ENCODE data around the gene PIAS1. TPM values are rescaled to one million over a fixed set of nuclear protein-coding genes. Genes with fewer than 3 reads are reported as not detected.

Gene PIAS1
- total and polyA plus RNA-seq, 3 donors from 2014 or later = 57.2 to 87.6 (median 60.5) TPM

DNA sequence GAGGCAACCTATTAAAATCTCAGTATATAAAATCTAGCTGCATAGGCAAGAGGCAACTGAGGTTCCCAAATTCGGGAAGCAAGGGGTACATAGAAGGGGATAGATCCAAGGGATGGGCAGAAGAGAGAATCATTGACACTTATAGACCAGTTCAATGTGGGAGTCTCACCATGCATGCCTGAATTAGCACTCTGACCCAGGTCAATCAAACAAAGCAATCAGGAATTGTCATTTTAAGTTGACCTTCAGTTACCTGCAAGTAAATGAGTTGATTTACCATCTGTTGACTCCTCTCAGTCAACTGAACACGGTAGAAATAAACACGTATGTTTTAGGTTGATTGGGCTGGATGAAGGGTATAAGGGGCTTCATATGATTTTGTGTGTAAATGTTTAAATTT lies 33.4 kb upstream of the PIAS1 start:
- no peak overlapping the region for H3K27ac ChIP-seq
- WGBS, 2 donors = 69 to 90% methylated on average over 3 of the region's 3 CpGs
- TF ChIP-seq POLR2A (IDR thresholded peaks at IDR 0.05) (no peak), CTCF (IDR thresholded peaks at IDR 0.05) (no peak)

GRCh38 chr15:68022061-68022460 lies 32.1 kb upstream of the PIAS1 start:
- H3K36me3 ChIP-seq (ENCODE audit: low read depth, missing control alignments) = no peaks in the 10 kb centered on the region
- peak; percentile 68 for DNase-seq
- peaks cover 9% of the 10 kb centered on the region for H3K4me1 ChIP-seq
- H3K27me3 ChIP-seq = no peaks in the 10 kb centered on the region
- H3K9me3 ChIP-seq = no peaks in the 10 kb centered on the region
- 17 to 26% methylated on average over 5 of the region's 5 CpGs for WGBS, 2 donors
- H3K4me3 ChIP-seq = no peak overlapping the region
- intact Hi-C loops (cut with DNase I; ENCODE audit: low total_unique reads) = no loop called here
- no peak for TF ChIP-seq CTCF (IDR thresholded peaks at IDR 0.05)
- TF ChIP-seq POLR2A (IDR thresholded peaks at IDR 0.05) = no peak
- peak overlapping the region in 1 of 2 donors; percentile 39 for H3K27ac ChIP-seq

More for the DNA sequence above, 33.4 kb upstream of the PIAS1 start:
- no peaks in the 10 kb centered on the region for H3K9me3 ChIP-seq
- H3K27me3 ChIP-seq = no peaks in the 10 kb centered on the region
- intact Hi-C loops (cut with DNase I; ENCODE audit: low total_unique reads) = no loop called here
- no peak overlapping the region for H3K4me3 ChIP-seq
- DNase-seq = no peak
- peaks cover 9% of the 10 kb centered on the region for H3K4me1 ChIP-seq
- no peaks in the 10 kb centered on the region for H3K36me3 ChIP-seq (ENCODE audit: low read depth, missing control alignments)

- intact Hi-C loops (cut with DNase I; ENCODE audit: low total_unique reads) = no loop called here
- TF ChIP-seq POLR2A (IDR thresholded peaks at IDR 0.05) (no peak), CTCF (IDR thresholded peaks at IDR 0.05) (no peak)
- Histone ChIP-seq H3K9me3 (no peaks in the 10 kb centered on the region), H3K27ac (no peak overlapping the region), H3K4me1 (peaks cover 9% of the 10 kb centered on the region), H3K4me3 (no peak overlapping the region), H3K36me3 (ENCODE audit: low read depth, missing control alignments) (no peaks in the 10 kb centered on the region), H3K27me3 (no peaks in the 10 kb centered on the region)
- WGBS, 2 donors = 81 to 84% methylated on average over 8 of the region's 8 CpGs
- no peak for DNase-seq
Observed at GRCh38 chr15:68023307-68024101, 30.6 kb upstream of the PIAS1 start.

DNA sequence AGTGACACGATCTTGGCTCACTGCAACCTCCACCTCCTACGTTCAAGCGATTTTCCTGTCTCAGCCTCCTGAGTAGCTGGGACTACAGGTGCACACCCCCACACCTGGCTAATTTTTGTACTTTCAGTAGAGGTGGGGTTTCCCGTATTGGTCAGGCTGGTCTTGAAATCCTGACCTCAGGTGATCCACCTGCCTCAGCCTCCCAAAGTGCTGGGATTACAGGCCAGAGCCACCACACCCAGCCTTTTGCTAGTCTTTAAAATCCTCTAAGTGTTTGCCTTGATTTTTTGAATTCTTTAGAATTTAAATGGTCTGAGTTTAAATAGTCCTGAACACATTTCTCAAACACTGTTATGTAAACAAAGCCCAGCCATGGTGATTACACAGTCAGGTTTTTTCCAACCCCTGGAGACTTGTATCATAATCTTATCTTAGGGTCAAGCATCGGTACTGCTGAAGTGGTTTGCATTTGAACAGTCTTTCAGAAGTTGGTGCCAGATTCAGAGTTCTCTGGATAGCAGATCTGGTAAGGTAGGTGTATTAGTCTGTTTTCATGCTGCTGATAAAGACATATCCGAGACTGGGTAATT lies 28.2 kb upstream of the PIAS1 start:
- Histone ChIP-seq H3K4me3 (no peak overlapping the region), H3K9me3 (no peaks in the 10 kb centered on the region), H3K27ac (no peak overlapping the region), H3K36me3 (ENCODE audit: low read depth, missing control alignments) (no peaks in the 10 kb centered on the region), H3K27me3 (no peaks in the 10 kb centered on the region), H3K4me1 (peaks cover 9% of the 10 kb centered on the region)
- intact Hi-C loops (cut with DNase I; ENCODE audit: low total_unique reads) = no loop called here
- TF ChIP-seq CTCF (IDR thresholded peaks at IDR 0.05) (no peak), POLR2A (IDR thresholded peaks at IDR 0.05) (no peak)
- no peak for DNase-seq
- WGBS, 2 donors = 76 to 89% methylated on average over 6 of the region's 6 CpGs
